Measurements from ENCODE around the gene IQCK.

- TF ChIP-seq CTCF (IDR thresholded peaks at IDR 0.05) (no peak), POLR2A (IDR thresholded peaks at IDR 0.05) (no peak), EP300 (IDR thresholded peaks at IDR 0.05) (no peak)
Measured at GRCh38 chr16:19757762-19758595, 39.9 kb downstream of the IQCK start.

Data from upper lobe of left lung (tissue), 4 donors.